Muscle of arm (tissue), 12 donors: ENCODE results near the gene OR52K2. TPM values are rescaled to one million over a fixed set of nuclear protein-coding genes. Genes with fewer than 3 reads are reported as not detected.
"Not testable (repeated sequence)": the region's sequence is repeated elsewhere in the genome, so short reads cannot be mapped to it uniquely, and the experiment has no call there.

ENCODE experiments used
- DNase-seq: peaks from one replicate; pipeline ENCODE4 v3.0.0-alpha.2; 2013
- polyA plus RNA-seq, 12 donors: library from polyadenylated mRNA; unstranded; fragments of 120-200 nt; gene quantifications; one replicate each; pipeline ENCODE4 v1.2.1, GENCODE V29; 2013; ENCODE audit not compliant: insufficient read length in 12 of 12

Gene OR52K2
- polyA plus RNA-seq, 12 donors, result not detected

DNA sequence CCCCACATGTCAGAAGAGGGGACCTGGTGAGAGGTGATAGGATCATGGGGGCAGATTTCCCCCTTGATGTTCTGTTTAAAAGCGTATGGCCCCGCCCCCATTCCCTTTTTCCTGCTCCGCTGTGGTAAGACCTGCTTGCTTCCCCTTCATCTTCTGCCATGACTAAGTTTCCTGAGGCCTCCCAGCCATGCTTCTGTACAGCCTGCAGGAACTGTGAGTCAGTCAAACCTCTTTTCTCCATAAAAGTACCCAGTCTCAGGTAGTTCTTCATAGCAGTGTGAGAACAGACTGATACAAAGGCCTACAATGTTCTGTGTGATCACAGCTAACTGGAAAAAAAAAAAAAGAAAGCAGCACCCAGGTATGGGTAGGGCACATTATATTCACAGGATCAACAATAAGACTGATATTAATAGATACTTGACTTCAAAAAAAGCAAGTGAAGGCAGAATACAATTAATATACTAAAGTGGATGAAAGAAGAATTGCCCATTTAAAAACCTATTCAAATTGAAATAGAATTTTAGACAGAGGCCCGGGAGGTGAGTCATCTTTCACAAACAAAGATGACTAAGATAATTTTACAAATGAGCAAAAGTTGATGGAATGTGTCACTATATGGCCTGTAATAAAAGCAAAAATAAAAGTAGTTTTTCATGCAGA lies 31.6 kb downstream of the OR52K2 start:
- DNase-seq, result no peak

GRCh38 chr11:4481240-4481582 lies 32.1 kb downstream of the OR52K2 start:
- no peak for DNase-seq

GRCh38 chr11:4482445-4482844 lies 33.4 kb downstream of the OR52K2 start, which contains the start of gene OR52K1:
Gene OR52K1, plus strand, starts transcription at chr11:4482646. Its CDS starts 6,255 bp downstream, at chr11:4488901.
- DNase-seq, result no peak

GRCh38 chr11:4484310-4484709 lies 35.2 kb downstream of the OR52K2 start:
- no peak for DNase-seq

- not testable (repeated sequence) for DNase-seq
These were observed 42.3 kb downstream of the OR52K2 start for GRCh38 chr11:4491405-4491804.

- DNase-seq, result no peak
These were observed 42.9 kb downstream of the OR52K2 start for GRCh38 chr11:4491878-4492606.

GRCh38 chr11:4493480-4493818 lies 44.4 kb downstream of the OR52K2 start:
- DNase-seq, result no peak

DNA sequence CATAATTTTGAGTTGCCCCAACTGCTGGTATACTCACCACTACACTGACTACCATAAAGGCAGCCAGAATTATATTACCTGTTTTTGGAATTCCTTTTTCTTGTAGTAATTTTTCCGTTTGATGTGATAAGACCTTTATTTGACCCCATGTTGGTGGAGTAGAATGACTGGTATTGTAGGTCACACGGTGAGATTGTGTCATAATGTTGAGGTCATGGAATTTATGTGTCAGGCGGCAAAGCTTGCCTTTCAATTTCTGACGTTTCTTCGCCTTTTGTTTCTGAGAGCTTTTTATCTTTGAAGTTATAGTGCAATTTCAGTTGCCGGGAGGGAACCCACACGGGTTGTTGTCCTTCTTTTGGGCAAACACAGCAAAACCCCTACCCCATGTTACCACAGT lies 46.4 kb downstream of the OR52K2 start:
- DNase-seq, result no peak

- DNase-seq, result no peak
These were observed 46.9 kb downstream of the OR52K2 start for GRCh38 chr11:4495986-4496385.

DNA sequence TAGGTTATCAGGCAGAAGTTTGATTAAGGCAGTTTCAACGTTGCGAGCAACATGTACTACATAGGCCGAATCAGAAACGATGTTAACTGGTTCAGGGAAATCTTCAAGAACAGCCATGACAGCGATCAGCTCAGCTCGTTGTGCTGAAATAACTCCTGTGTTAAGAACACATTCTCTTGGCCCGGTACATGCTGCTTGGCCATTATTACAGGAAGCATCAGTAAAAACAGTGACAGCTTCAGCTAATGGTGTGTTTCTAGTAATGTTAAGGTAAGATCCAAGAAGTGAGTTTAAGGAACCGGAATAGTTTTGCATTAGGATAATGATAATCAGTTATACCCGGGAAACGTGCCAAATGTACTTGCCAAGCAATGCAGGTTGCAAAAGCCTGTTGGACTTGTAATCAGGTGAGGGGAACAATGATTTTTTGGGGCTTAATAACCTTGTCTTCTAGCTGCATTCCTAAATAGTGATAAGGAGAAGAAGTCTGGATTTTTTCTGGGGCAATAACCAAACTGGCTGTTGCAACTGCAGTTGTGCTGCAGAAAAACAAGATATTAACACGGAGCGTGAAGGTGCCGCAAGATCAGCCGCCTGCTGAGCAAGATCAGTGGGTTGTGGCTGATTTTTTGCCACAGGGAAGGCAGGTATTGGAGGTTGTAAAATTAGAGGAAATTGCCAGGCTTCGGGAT lies 47.6 kb downstream of the OR52K2 start:
- no peak for DNase-seq

Other genes starting within 250 kb of the OR52K2 start
- not detected for gene OR52B4, start 80.9 kb upstream of the OR52K2 start, polyA plus RNA-seq
- 10 to 100 TPM in 4 of 12 donors, 1 to 10 TPM in 6, not detected in 2; 6.2 to 18.3 (median 8.7) TPM for gene TRIM21, start 55.6 kb upstream of the OR52K2 start, polyA plus RNA-seq
- gene OR52K1, start 33.4 kb downstream of the OR52K2 start, polyA plus RNA-seq, result under 1 TPM in 9 of 12 donors, not detected in 3; 0.08 to 0.73 (median 0.32) TPM
- gene OR52M1, start 95.9 kb downstream of the OR52K2 start, polyA plus RNA-seq, result not detected
- gene OR52I2, start 132.4 kb downstream of the OR52K2 start, polyA plus RNA-seq, result not detected
- gene OR52I1, start 144.7 kb downstream of the OR52K2 start, polyA plus RNA-seq, result under 1 TPM in 3 of 12 donors, not detected in 9; 0.05 to 0.07 (median 0.07) TPM
- gene TRIM68, start 158.9 kb downstream of the OR52K2 start, polyA plus RNA-seq, result 10 to 100 TPM in 3 of 12 donors, 1 to 10 TPM in 8, not detected in 1; 6.5 to 13.8 (median 8.6) TPM
- not detected for gene OR51D1, start 188.2 kb downstream of the OR52K2 start, polyA plus RNA-seq
- gene OR51E1, start 194.7 kb downstream of the OR52K2 start, polyA plus RNA-seq, result 1 to 10 TPM in 10 of 12 donors, not detected in 2; 1.5 to 3.3 (median 2.3) TPM
- 1 to 10 TPM in 6 of 12 donors, under 1 TPM in 4, not detected in 2; 0.90 to 1.7 (median 1.1) TPM for gene OR51E2, start 248.6 kb downstream of the OR52K2 start, polyA plus RNA-seq